CD4-positive, alpha-beta T cell treated with Interleukin-17A for 1 hour (primary cell): ENCODE measurements around the gene PDE4B.
"Not testable (repeated sequence)": the region's sequence is repeated elsewhere in the genome, so short reads cannot be mapped to it uniquely, and the experiment has no call there.

ENCODE experiments used
- DNase-seq: peaks from one replicate; pipeline ENCODE4 v3.0.0-alpha.2; 2020

Gene PDE4B

DNA sequence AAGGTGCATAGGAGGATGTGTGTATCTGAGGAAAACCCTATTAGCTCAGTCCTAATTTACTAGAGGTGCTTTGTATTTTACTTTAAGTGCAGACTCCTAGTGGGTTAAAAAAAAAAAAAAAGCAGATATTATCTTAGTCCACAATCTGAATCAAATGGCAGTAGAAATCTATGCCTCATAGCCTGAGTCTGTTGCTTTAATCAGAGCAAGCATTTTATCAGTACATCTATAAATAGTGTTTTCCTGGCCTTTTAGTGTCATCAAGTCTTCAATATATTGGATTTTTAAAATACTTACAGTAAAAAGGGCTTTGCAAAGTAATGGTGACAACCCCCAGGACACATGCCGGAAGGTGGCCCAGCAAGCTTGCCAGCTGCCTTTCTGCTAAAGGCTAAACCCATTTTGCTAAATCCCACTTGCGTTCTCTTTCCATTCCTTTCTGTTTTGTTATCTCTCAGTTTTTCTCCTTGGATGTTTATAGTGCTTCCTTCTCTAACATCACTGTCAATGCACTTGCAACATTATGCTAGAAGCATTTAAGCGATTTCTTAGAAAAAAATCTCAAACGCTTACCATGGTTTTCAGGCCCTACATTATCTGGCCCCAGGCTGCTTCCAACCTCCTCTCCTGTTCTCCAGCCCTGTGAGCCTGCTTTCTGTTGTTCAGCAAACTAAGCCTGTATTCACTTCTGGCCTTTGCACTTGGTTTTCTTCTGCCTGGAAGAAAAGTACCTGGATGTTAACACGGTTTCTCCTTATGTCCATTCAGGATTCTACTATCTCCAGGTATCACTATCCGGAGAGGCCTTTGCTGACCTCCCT lies 206.3 kb downstream of the PDE4B start:
- DNase-seq = no peak

DNA sequence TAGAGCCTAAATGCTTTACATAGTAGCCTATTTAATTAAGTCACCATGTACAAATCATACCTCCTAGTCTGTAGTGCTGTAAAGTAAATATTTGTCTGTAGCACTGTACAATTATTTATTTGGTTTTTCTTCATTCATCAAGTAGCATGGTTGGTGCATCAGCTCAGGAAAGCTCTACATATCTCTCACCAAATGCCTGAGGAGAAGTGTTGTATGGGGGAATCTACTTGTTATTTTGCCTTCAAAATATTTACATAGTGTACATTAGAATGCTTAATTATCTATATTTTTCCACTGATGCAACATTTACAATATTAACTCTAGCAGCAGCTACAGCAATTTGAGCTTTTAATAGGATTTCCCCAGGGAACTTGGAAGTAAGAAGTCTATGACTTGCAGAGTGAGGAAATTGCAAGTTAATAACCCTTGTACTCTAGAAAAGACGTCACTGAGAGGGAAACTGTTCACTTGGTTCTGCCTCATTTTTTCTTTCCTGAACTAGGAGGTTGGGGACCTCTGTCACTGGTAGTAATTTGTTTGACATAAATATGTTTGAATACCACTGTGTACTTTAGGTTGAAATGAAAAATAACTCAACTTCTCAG lies 207.4 kb downstream of the PDE4B start:
- DNase-seq = no peak

DNA sequence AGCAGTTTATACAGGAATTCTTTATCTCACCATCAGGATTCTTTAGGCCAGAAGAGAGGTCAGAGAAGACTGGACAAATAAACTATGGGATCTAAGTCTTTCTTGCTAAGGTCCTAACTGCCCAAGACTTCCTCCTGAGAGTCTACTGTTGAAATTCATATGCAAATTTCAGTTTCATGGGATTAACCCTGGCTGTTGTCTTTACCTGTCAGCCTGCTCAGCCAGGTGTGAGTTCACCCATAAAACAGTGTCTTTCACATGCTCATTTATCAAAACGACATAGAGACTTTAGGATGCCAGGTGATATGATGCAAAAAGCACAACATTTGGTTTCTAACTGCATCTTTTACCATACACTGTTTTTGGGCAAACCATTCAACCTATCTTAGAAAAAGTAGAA lies 211.0 kb downstream of the PDE4B start:
- DNase-seq = no peak

DNA sequence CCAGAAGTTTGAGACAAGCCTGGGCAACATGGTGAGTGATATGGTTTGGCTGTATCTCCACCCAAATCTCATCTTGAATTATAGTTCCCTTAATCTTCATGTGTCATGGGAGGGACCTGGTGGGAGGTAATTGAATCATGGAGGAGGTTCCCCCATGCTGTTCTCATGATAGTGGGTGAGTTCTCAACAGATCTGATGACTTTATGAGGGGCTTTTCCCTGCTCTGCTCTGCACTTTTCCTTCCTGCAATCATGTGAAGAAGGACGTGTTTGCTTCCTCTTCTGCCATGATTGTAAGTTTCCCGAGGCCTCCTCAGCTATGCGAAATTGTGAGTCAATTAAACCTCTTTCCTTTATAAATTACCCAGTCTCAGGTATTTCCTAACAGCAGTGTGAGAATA lies 213.8 kb downstream of the PDE4B start:
- not testable (repeated sequence) for DNase-seq

DNA sequence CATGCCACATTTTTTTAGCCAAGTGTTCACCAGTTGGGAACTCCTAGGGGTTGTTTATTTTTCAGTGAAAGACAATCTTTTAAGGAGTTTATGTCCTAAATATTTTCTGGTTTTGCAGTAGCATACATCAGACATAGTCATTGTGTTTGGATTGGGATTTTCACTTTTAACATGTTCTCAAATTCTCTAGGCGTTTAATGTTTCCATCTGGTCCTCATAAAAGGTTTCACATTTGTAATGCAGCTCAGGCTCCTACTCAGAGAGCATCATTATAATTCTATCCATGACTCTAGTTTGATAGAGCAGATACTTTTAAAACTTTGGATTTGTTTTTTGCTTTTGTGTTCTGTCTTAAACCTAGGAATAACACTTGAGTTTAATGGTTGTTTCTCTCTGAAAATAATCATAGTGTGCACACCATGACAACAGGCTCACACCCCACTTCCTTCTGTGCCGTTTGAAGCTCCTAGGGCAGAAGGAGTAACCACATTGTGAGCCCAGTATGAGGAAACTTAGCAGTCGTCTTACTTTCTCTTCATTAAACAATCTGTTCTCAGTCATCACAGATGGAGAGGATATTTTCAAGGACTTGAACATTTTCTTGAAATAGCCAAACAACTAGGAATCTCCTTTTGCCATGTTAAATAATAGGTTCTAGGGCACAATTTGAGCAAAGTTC lies 219.6 kb downstream of the PDE4B start:
- DNase-seq = no peak

DNA sequence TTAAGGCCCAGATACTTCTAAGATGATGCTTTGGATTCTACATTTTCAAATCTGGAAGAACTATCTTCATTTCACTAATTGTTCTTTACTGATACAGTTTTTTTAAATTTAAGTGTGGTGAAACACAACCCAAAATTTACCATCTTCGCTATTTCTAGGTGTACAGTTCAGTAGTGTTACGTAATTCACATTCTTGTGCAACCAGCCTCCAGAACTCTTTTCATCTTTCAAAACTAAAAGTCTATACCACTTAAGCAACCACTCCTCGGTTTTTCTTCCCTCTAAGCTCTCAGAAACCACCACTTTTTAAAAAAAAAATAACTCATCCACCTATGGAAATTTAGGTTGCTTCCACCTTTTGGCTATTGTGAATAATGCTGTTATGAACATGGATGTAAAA lies 220.7 kb downstream of the PDE4B start:
- no peak for DNase-seq

DNA sequence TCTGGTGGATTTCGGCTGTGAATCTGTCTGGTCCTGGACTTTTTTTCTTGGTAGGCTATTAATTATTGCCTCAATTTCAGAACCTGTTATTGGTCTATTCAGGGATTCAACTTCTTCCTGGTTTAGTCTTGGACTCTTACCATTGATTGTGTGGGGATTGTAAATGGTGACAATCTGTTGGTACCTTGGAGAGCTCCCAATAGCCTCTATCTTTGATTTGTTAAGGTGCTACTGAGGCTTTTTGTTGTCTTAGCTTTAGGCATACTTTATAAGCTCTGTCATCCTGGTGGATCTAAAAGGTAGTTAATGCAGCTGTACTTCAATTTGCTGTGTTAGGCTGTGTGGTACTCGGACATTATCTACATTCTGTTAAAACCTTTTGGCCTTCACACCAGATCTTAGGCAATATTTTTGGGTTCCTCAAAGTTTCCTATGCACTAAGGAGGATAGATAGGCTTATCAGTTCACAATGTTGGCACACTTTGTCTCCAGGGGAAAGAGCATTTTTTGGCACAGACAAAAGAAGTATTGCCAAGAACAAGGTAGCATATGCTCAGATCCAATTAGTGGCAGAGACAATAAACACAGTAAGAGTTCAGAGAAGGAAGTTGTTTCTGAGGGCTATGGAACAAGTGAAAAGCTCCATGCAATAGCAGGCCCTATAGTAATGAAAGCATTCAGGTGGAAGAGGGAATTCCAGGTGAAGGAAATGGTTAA lies 230.4 kb downstream of the PDE4B start:
- DNase-seq = no peak

DNA sequence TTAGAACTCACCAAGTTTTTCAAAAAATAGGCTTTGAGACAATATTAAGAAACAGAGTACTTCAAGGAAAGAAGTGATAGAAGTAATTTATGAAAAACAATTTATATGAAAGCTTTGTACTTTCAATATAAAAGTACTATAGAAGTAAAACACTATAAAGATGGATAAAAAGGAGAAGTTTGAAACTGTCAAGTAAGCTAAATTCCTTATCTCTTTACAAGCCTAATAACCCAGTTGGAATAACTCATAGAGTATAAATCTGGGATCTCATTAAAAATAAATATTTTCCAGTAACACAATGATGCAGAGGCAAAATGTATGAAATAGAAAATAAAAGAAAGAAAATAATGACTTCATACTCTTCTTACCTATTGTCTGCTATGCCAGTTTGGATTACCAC lies 232.5 kb downstream of the PDE4B start:
- no peak for DNase-seq

DNA sequence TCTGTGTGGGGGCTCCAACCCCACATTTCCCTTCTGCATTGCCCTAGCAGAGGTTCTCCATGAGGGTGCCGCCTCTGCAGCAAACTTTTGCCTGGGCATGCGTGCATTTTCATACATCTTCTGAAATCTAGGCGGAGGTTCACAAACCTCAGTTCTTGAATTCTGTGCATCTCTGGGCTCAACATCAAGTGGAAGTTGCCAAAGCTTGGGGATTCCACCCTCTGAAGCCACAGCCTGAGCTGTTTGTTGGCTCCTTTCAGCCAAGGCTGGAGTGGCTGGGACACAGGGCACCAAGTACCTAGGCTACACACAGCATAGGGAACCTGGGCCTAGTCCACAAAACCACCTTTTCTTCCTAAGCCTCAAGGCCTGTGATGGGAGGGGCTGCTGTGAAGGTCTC lies 235.3 kb downstream of the PDE4B start:
- DNase-seq = no peak

DNA sequence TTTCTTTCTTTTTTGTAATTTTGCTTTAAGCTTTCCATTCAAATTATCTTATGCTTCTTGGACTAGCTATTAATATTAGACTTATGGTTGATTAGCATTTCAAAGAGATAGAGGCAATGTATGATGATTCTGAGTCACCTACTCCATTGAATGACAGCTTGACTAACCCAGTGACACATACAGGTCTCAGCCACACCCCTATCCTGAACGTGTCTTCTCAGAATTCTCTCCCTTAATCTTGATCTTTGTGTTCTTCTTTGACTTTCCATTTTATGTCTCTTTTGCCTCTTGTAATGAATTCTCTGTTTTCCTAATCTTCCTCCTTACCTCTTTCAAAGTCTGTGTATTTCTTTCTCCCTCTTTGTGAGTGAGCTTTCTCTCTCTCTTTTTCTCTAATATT lies 241.1 kb downstream of the PDE4B start:
- no peak for DNase-seq

DNA sequence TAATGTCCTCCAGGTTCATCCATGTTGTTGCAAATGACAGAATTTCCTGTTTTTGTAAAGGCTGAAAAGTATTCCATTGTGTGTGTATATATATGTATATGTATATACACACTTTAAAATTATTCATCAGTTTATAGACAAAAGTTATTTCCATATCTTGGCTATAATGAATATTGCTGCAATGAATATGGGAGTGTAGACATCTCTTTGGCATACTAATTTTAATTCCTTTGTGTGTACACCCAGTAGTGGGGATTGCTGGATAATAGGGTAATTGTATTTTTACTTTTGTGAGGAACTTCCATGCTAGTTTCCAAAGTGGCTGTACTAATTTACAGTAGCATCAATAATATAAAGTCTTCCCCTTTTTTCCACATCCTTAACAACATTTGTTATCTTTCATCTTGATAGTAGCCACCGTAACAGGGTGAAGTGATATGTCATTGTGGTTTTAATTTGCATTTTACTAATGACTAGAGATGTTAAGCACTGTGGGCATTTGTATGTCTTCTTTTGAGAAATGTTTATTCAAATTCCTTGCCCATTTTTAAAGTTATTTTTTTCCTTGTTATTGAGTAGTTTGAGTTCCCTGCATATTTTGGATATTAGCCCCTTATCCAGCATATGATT lies 243.0 kb downstream of the PDE4B start:
- DNase-seq = no peak

DNA sequence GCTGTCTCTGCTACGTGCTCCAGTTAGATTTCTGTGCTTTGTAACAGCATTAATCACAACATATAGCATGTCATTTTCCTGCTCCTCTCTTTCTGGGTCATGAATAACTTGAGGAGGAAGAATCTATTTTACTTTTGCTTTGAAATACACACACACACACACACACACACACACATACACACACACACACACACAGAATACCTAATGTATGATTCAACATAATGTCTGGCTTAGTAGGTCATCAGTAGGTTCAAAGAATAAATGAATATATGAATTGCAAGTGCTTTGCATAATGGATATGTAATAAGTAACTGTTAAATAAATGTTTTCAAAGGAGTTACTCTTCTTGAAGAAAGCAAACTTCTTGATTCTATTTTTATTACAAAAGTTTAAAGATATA lies 249.0 kb downstream of the PDE4B start:
- DNase-seq = no peak

DNA sequence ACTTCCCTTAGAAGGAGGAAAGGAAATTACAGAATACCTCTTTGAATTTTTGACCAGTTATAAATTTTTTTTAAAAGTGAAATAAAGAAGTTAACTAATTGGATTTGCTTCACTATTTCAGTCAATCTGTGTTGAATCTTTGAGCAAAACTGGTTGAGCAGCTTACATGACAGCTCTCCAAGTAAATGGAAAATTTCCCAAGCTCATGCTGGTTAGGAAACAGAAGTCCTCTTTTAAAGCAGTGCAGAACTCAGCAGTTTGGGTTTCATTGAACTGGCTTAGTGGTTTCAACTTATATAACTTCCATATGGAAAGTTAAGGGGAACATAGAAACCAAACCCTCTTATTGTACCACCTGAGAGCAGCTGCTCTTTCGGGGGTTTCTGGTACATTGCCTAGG lies 250.5 kb downstream of the PDE4B start:
- DNase-seq = no peak

DNA sequence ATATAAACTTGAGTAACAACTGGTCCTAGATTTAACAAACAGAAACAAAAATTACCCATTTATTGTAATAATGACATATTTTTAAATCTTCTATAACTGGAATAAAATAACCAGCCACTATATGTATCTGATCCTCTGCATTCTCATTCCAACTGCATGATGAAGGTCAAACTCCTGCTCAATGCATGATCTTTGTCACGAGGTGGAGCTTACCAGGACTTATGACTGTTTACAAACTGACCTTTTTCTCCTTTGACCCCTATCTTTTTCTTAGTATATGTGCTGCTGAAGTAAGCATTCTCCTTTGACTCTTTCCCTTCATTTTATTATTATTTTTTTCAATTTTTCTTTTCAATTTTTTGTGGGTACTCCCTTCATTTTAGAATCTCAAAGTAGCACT lies 252.2 kb downstream of the PDE4B start:
- no peak for DNase-seq

DNA sequence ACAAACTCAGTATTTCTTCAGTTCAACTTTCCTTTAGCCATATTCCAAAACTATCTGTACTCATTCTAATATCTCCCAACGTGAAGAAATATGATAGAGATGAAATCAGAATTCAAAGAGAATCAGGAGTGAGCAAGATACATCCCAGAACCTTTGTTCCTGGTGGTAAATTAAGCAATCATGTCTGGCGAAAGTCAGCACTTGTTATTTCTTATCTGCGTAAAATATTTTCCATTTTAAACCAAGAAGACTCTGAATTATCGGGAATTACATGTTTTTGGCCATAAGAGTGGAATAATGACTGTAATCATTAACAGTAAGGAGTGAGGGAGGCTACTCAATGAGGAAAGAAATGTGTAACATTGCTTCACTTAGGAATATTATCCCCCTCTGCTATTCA lies 253.7 kb downstream of the PDE4B start:
- DNase-seq = no peak

DNA sequence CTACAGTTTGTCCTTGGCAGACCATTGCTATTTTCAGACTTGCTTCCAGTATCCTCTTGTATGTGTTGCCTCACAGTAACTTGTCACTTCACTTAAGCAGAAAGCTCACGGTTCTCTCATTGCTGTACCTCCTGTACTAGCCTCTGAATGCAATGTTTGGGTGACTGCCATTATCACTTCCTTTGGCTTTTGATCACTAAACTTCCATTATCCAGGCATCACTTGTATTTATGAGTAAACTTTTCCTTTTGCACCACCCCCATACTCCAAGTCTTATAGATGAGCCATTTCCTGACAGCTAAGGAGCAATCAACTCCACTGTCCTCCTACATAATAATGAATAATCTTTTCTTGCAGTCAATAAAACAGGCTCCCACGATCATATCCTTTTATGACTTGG lies 255.3 kb downstream of the PDE4B start:
- DNase-seq = no peak

DNA sequence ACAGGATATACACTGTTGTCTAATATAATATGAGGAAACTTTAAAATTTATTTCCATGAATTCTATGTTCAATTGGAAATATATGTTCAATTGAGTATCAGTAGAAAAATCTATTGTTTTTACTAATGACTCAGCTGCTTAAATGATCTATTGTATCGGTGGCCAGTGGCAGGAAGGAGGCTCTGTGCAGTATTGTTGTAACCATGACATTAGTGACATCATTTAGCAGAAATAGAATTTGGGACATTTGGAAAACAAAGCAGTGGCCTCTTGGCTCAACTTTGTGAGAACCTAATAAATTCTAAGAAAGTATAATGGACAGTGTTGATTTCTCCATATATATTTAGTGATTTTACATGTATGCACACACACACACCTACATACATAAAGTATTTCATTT lies 257.4 kb downstream of the PDE4B start:
- DNase-seq = no peak

DNA sequence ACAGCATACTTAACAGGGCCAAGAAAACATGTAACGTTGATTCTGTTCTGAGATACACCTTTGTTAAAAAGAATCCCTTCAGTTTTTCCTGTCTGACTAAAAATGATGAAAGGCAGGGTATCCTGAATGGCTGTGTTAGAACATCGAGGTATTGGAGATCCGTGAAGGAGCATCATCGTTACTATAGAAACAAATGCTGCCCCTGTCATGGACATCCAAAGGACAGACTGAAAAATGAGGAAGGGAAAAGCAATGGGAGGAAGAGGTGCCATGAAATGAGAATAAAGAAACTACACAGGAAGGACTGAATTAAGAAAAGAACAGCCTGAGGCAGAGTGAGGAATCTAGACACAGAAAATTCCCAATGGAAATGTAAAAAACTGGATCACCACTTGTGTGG lies 257.9 kb downstream of the PDE4B start:
- DNase-seq = no peak

DNA sequence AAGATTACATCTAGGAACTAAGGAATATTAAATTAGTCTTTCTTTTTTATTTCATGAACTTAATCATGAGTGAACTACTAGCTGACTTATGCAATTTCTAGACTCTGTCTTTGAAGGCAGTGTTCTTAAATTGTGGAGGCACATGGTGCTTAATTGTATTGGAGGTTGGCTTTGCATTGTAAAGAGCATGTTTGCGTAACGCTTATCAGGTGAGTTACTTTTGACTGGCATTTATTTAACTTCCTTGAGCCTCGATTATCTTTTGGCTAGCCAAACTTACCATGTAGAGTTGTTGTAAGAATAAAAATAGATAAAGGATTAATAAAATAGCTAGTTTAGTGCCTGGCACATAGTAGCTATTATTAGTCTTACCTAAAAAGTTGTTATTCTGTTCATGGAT lies 262.4 kb downstream of the PDE4B start:
- no peak for DNase-seq

DNA sequence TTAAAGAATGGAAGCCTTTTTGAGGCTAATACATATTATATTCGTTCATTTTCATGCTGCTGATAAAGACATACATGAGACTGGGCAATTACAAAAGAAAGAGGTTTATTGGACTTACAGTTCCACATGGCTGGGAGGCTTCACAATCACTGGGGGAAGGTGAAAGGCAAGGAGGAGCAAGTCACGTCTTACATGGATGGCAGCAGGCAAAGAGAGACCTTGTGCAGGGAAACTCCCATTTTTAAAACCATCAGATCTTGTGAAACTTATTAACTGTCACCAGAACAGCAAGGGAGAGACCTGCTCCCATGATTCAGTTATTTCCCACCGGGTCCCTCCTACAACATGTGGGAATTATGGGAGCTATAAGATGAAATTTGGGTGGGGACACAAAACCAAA lies 264.8 kb downstream of the PDE4B start:
- not testable (repeated sequence) for DNase-seq

DNA sequence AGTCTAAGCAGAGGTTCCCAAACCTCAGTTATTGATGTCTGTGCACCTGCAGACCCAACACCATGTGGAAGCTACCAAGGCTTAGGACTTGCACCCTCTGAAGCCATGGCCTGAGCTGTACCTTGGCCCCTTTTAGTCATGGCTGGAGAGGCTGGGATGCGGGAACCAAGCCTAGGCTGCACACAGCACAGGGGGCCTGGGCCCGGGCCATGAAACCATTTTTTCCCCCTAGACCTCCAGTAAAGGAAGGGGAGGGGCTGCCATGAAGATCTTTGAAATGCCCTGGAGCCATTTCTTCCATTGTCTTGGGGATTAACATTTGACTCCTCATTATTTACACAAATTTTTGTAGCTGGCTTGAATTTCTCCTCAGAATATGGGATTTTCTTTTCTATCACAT lies 265.9 kb downstream of the PDE4B start:
- no peak for DNase-seq

DNA sequence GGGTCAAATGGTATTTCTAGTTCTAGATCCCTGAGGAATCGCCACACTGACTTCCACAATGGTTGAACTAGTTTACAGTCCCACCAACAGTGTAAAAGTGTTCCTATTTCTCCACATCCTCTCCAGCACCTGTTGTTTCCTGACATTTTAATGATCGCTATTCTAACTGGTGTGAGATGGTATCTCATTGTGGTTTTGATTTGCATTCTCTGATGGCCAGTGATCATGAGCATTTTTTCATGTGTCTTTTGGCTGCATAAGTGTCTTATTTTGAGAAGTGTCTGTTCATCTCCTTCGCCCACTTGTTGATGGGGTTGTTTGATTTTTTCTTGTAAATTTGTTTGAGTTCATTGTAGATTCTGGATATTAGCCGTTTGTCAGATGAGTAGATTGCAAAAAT lies 274.5 kb downstream of the PDE4B start:
- not testable (repeated sequence) for DNase-seq
